HCT116 (cell line): Measurements from ENCODE around the gene CSH1.
"Not testable (repeated sequence)": the region's sequence is repeated elsewhere in the genome, so short reads cannot be mapped to it uniquely, and the experiment has no call there.

Experiments
- EZH2 ChIP-seq: fragments of 200-600 bp; sonication (generic); IDR thresholded peaks from 2 replicates; pipeline ENCODE4 v1.6.1; 2017; ENCODE audit warnings: antibody characterized with exemption, mixed run types
- EZH2phosphoT487 ChIP-seq: fragments of 200-600 bp; IDR thresholded peaks from 2 replicates; pipeline ENCODE4 v1.6.1; 2018; ENCODE audit warnings: antibody characterized with exemption, borderline replicate concordance
- POLR2A ChIP-seq: IDR thresholded peaks from 2 replicates; pipeline ENCODE4 v1.7.0; 2011; ENCODE audit warnings: borderline replicate concordance; ENCODE audit not compliant: insufficient read depth, insufficient read length; ENCODE audit errors: extremely low read depth
- POLR2AphosphoS5 ChIP-seq: IDR thresholded peaks from 2 replicates; pipeline ENCODE4 v1.6.1; 2011; ENCODE audit warnings: mild to moderate bottlenecking, low read depth, low read length, moderate library complexity
- SP1 ChIP-seq: IDR thresholded peaks from 2 replicates; pipeline ENCODE4 v1.6.1; 2012; ENCODE audit warnings: low read depth
- SRF ChIP-seq: IDR thresholded peaks from 2 replicates; pipeline ENCODE4 v1.6.1; 2012; ENCODE audit warnings: low read depth
- ZFX ChIP-seq: fragments of 450-650 bp; IDR thresholded peaks from 2 replicates; pipeline ENCODE4 v1.6.1; 2017
- TF ChIP-seq, protein P1 (sequence below), 3 experiments: fragments of 200-600 bp in 1 of 3; sonication (generic) in 1 of 3; IDR thresholded peaks in 2 of 3; conservative IDR thresholded peaks in 1 of 3; 2 replicates each; pipeline ENCODE4 v1.5.1; 2012 to 2017; ENCODE audit warnings: low read depth in 2 of 3, low read length in 2 of 3, antibody characterized with exemption in 1 of 3, borderline replicate concordance in 1 of 3, control low read depth in 1 of 3, mild to moderate bottlenecking in 1 of 3, mixed read lengths in 1 of 3, mixed run types in 1 of 3, moderate library complexity in 1 of 3; ENCODE audit not compliant: insufficient read depth in 1 of 3
- TF ChIP-seq, protein P2 (sequence below): IDR thresholded peaks from 2 replicates; pipeline ENCODE4 v1.6.1; 2012

- TF ChIP-seq, protein P1, sequence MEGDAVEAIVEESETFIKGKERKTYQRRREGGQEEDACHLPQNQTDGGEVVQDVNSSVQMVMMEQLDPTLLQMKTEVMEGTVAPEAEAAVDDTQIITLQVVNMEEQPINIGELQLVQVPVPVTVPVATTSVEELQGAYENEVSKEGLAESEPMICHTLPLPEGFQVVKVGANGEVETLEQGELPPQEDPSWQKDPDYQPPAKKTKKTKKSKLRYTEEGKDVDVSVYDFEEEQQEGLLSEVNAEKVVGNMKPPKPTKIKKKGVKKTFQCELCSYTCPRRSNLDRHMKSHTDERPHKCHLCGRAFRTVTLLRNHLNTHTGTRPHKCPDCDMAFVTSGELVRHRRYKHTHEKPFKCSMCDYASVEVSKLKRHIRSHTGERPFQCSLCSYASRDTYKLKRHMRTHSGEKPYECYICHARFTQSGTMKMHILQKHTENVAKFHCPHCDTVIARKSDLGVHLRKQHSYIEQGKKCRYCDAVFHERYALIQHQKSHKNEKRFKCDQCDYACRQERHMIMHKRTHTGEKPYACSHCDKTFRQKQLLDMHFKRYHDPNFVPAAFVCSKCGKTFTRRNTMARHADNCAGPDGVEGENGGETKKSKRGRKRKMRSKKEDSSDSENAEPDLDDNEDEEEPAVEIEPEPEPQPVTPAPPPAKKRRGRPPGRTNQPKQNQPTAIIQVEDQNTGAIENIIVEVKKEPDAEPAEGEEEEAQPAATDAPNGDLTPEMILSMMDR (IDR thresholded peaks at IDR 0.05 in 2 of 3, conservative IDR thresholded peaks at IDR 0.05 in 1 of 3; ENCODE audit: borderline replicate concordance in 1 of 3, insufficient read depth in 1 of 3, low read depth in 2 of 3, low read length in 2 of 3), result not testable (repeated sequence)
- TF ChIP-seq SP1, POLR2A, ZFX, POLR2AphosphoS5, EZH2, EZH2phosphoT487, SRF: not testable (repeated sequence)
- TF ChIP-seq, protein P2, sequence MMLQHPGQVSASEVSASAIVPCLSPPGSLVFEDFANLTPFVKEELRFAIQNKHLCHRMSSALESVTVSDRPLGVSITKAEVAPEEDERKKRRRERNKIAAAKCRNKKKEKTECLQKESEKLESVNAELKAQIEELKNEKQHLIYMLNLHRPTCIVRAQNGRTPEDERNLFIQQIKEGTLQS, result not testable (repeated sequence)
Observed at GRCh38 chr17:63878413-63878812, 18.0 kb downstream of the CSH1 start.
